Activated T-cell treated with anti-CD3 and anti-CD28 coated beads, Interleukin-2, amount 50 U/mL, for 4 hours (primary cell): ENCODE results near the gene PRKCA. TPM values are rescaled to one million over a fixed set of nuclear protein-coding genes. Genes with fewer than 3 reads are reported as not detected.
"Not testable (repeated sequence)": the region's sequence is repeated elsewhere in the genome, so short reads cannot be mapped to it uniquely, and the experiment has no call there.

Source experiments
- ATAC-seq, 2 donors: fragments of 200-7000 bp; cut with Tn5 transposase; one replicate each; pipeline ENCODE4 v1.10.0; 2021
- DNase-seq: peaks from one replicate; pipeline ENCODE4 v3.0.0-alpha.2; 2020
- H3K27me3 Mint-ChIP-seq: one replicate; pipeline ENCODE4 v1.8.0; 2021; ENCODE audit warnings: low read depth, mixed read lengths
- H3K36me3 Mint-ChIP-seq: one replicate; pipeline ENCODE4 v1.8.0; 2022; ENCODE audit warnings: mixed read lengths; ENCODE audit not compliant: insufficient read depth
- H3K4me1 Mint-ChIP-seq: one replicate; pipeline ENCODE4 v1.8.0; 2021; ENCODE audit warnings: low read depth, mixed read lengths
- H3K4me3 Mint-ChIP-seq: one replicate; pipeline ENCODE4 v1.8.0; 2021; ENCODE audit warnings: mild to moderate bottlenecking, moderate library complexity, mixed read lengths
- H3K9me3 Mint-ChIP-seq: one replicate; pipeline ENCODE4 v1.8.0; 2021; ENCODE audit warnings: mixed read lengths
- total RNA-seq, 3 donors: library from RNA; stranded (reverse); gene quantifications; one replicate each; pipeline ENCODE4 v1.2.1, GENCODE V29; 2021

Gene PRKCA
- total RNA-seq, 3 donors from 2014 or later = 79.4 to 114 (median 95.3) TPM

- peak overlapping the region; percentile 4 for H3K4me3 Mint-ChIP-seq
Measured at GRCh38 chr17:66468241-66469087, 166.1 kb downstream of the PRKCA start.

GRCh38 chr17:66469088-66469442, 166.7 kb downstream of the PRKCA start:
- no peak for ATAC-seq
- Mint-ChIP-seq H3K4me3 (no peak overlapping the region), H3K4me1 (peaks cover 72% of the 10 kb centered on the region), H3K36me3 (peaks cover 11% of the 10 kb centered on the region), H3K27me3 (no peaks in the 10 kb centered on the region), H3K9me3 (no peaks in the 10 kb centered on the region)
- no peak for DNase-seq

More at GRCh38 chr17:66468241-66469087, 166.1 kb downstream of the PRKCA start:
- Mint-ChIP-seq H3K4me1 (peaks cover 76% of the 10 kb centered on the region), H3K36me3 (peaks cover 11% of the 10 kb centered on the region), H3K9me3 (no peaks in the 10 kb centered on the region), H3K27me3 (no peaks in the 10 kb centered on the region)
- ATAC-seq = no peak
- no peak for DNase-seq

GRCh38 chr17:66469461-66469860, 167.0 kb downstream of the PRKCA start:
- Mint-ChIP-seq H3K36me3 (peaks cover 11% of the 10 kb centered on the region), H3K4me3 (no peak overlapping the region), H3K27me3 (no peaks in the 10 kb centered on the region), H3K9me3 (no peaks in the 10 kb centered on the region), H3K4me1 (peaks cover 72% of the 10 kb centered on the region)
- ATAC-seq = no peak
- DNase-seq = no peak

GRCh38 chr17:66469890-66470289, 167.5 kb downstream of the PRKCA start:
- Mint-ChIP-seq H3K4me3 (no peak overlapping the region), H3K9me3 (no peaks in the 10 kb centered on the region), H3K27me3 (no peaks in the 10 kb centered on the region), H3K36me3 (peaks cover 11% of the 10 kb centered on the region), H3K4me1 (peaks cover 69% of the 10 kb centered on the region)
- no peak for DNase-seq
- ATAC-seq = no peak

- Mint-ChIP-seq H3K4me3 (no peak overlapping the region), H3K4me1 (peaks cover 57% of the 10 kb centered on the region), H3K27me3 (no peaks in the 10 kb centered on the region), H3K36me3 (peaks cover 13% of the 10 kb centered on the region), H3K9me3 (no peaks in the 10 kb centered on the region)
- no peak for DNase-seq
- ATAC-seq = no peak
Measured at GRCh38 chr17:66472123-66472522, 169.7 kb downstream of the PRKCA start.

- no peak for DNase-seq
- H3K36me3 Mint-ChIP-seq = peaks cover 22% of the 10 kb centered on the region
- no peak overlapping the region for H3K4me3 Mint-ChIP-seq
- no peaks in the 10 kb centered on the region for H3K27me3 Mint-ChIP-seq
- no peak for ATAC-seq
- H3K9me3 Mint-ChIP-seq = no peaks in the 10 kb centered on the region
- H3K4me1 Mint-ChIP-seq = peaks cover 36% of the 10 kb centered on the region
Measured at GRCh38 chr17:66474258-66474657, 171.8 kb downstream of the PRKCA start.

- ATAC-seq = no peak
- H3K36me3 Mint-ChIP-seq = peaks cover 19% of the 10 kb centered on the region
- H3K4me3 Mint-ChIP-seq = no peak overlapping the region
- no peaks in the 10 kb centered on the region for H3K9me3 Mint-ChIP-seq
- peaks cover 35% of the 10 kb centered on the region for H3K4me1 Mint-ChIP-seq
- DNase-seq = no peak
- H3K27me3 Mint-ChIP-seq = no peaks in the 10 kb centered on the region
Measured at GRCh38 chr17:66474806-66475497, 172.5 kb downstream of the PRKCA start.

- Mint-ChIP-seq H3K27me3 (no peaks in the 10 kb centered on the region), H3K9me3 (no peaks in the 10 kb centered on the region), H3K4me3 (no peak overlapping the region), H3K4me1 (peaks cover 35% of the 10 kb centered on the region), H3K36me3 (peaks cover 19% of the 10 kb centered on the region)
- no peak for DNase-seq
- peak; percentile 38 to 40 for ATAC-seq
Measured at GRCh38 chr17:66476014-66476413, 173.6 kb downstream of the PRKCA start.

- DNase-seq (no peak), ATAC-seq (no peak)
- H3K4me3 Mint-ChIP-seq = no peak overlapping the region
- H3K4me1 Mint-ChIP-seq = peaks cover 34% of the 10 kb centered on the region
- no peaks in the 10 kb centered on the region for H3K9me3 Mint-ChIP-seq
- peaks cover 17% of the 10 kb centered on the region for H3K36me3 Mint-ChIP-seq
- H3K27me3 Mint-ChIP-seq = no peaks in the 10 kb centered on the region
Measured at GRCh38 chr17:66477615-66478283, 175.3 kb downstream of the PRKCA start.

- not testable (repeated sequence) for DNase-seq, H3K9me3 Mint-ChIP-seq, H3K4me3 Mint-ChIP-seq, H3K27me3 Mint-ChIP-seq, ATAC-seq
- Mint-ChIP-seq H3K4me1 (peaks cover 37% of the 10 kb centered on the region), H3K36me3 (peaks cover 13% of the 10 kb centered on the region)
Measured at GRCh38 chr17:66479230-66479889, 176.9 kb downstream of the PRKCA start.

- peaks cover 39% of the 10 kb centered on the region for H3K4me1 Mint-ChIP-seq
- peak overlapping the region; percentile 5 for H3K4me3 Mint-ChIP-seq
- H3K36me3 Mint-ChIP-seq = peaks cover 13% of the 10 kb centered on the region
- ATAC-seq (no peak), DNase-seq (no peak)
- H3K9me3 Mint-ChIP-seq = no peaks in the 10 kb centered on the region
- H3K27me3 Mint-ChIP-seq = no peaks in the 10 kb centered on the region
Measured at GRCh38 chr17:66480243-66480642, 177.8 kb downstream of the PRKCA start.

GRCh38 chr17:66480802-66481201, 178.4 kb downstream of the PRKCA start:
- ATAC-seq = no peak
- Mint-ChIP-seq H3K4me3 (no peak overlapping the region), H3K36me3 (peaks cover 18% of the 10 kb centered on the region), H3K4me1 (peaks cover 39% of the 10 kb centered on the region), H3K27me3 (no peaks in the 10 kb centered on the region), H3K9me3 (no peaks in the 10 kb centered on the region)
- DNase-seq = no peak

GRCh38 chr17:66481271-66481670, 178.9 kb downstream of the PRKCA start:
- H3K4me3 Mint-ChIP-seq = no peak overlapping the region
- DNase-seq (no peak), ATAC-seq (no peak)
- no peaks in the 10 kb centered on the region for H3K9me3 Mint-ChIP-seq
- H3K4me1 Mint-ChIP-seq = peaks cover 37% of the 10 kb centered on the region
- H3K27me3 Mint-ChIP-seq = no peaks in the 10 kb centered on the region
- peaks cover 18% of the 10 kb centered on the region for H3K36me3 Mint-ChIP-seq

GRCh38 chr17:66483906-66484305, 181.5 kb downstream of the PRKCA start:
- DNase-seq (no peak), ATAC-seq (peak; percentile 50 to 75)
- Mint-ChIP-seq H3K36me3 (peaks cover 16% of the 10 kb centered on the region), H3K4me1 (peaks cover 58% of the 10 kb centered on the region), H3K27me3 (no peaks in the 10 kb centered on the region), H3K9me3 (no peaks in the 10 kb centered on the region), H3K4me3 (no peak overlapping the region)
